Measurements from ENCODE around the gene C16orf86.
A peak's percentile ranks its signal among the peaks of the same experiment; 100 is the strongest.
"Not testable (repeated sequence)": the region's sequence is repeated elsewhere in the genome, so short reads cannot be mapped to it uniquely, and the experiment has no call there.

Gene C16orf86

GRCh38 chr16:67668495-67669157 lies 2.0 kb downstream of the C16orf86 start:
- peak; percentile 38 for DNase-seq

GRCh38 chr16:67669499-67670101 lies 3.0 kb downstream of the C16orf86 start:
- DNase-seq = no peak

GRCh38 chr16:67672306-67672705 lies 5.7 kb downstream of the C16orf86 start:
- no peak for DNase-seq

GRCh38 chr16:67672739-67673662 lies 6.4 kb downstream of the C16orf86 start:
- peak; percentile 75 for DNase-seq

GRCh38 chr16:67673712-67674580 lies 7.3 kb downstream of the C16orf86 start:
- DNase-seq = peak; percentile 65

- DNase-seq = no peak
These were observed 8.4 kb downstream of the C16orf86 start for GRCh38 chr16:67674851-67675578.

- no peak for DNase-seq
These were observed 8.9 kb downstream of the C16orf86 start for GRCh38 chr16:67675579-67675935.

GRCh38 chr16:67675999-67676398 lies 9.4 kb downstream of the C16orf86 start:
- DNase-seq = no peak

- no peak for DNase-seq
These were observed 9.9 kb downstream of the C16orf86 start for GRCh38 chr16:67676516-67676915.

- DNase-seq = no peak
These were observed 10.3 kb downstream of the C16orf86 start for GRCh38 chr16:67676939-67677338.

- no peak for DNase-seq
These were observed 11.1 kb downstream of the C16orf86 start for GRCh38 chr16:67677712-67678111.

- DNase-seq = no peak
These were observed 11.9 kb downstream of the C16orf86 start for GRCh38 chr16:67678354-67679023.

- no peak for DNase-seq
These were observed 13.6 kb downstream of the C16orf86 start for GRCh38 chr16:67679935-67680897.

GRCh38 chr16:67683767-67684166 lies 17.2 kb downstream of the C16orf86 start:
- no peak for DNase-seq

GRCh38 chr16:67685388-67686112 lies 18.9 kb downstream of the C16orf86 start:
- DNase-seq = no peak

GRCh38 chr16:67693517-67694285 lies 27.1 kb downstream of the C16orf86 start:
- not testable (repeated sequence) for DNase-seq

GRCh38 chr16:67694611-67695010 lies 28.0 kb downstream of the C16orf86 start:
- no peak for DNase-seq

- DNase-seq = no peak
These were observed 31.0 kb downstream of the C16orf86 start for GRCh38 chr16:67697422-67698185.

All from femur (tissue), 1 donor.